OCI-LY1 (cell line): ENCODE measurements around the gene PPP1R27.

Source experiments
- H2AFZ ChIP-seq: fragments of 200-600 bp; sonication (generic), shearing (Covaris generic); 2 replicates; pipeline ENCODE4 v1.6.0; 2014; ENCODE audit warnings: antibody characterized with exemption, mild to moderate bottlenecking, low read length
- H3F3A ChIP-seq: fragments of 200-600 bp; sonication (generic), shearing (Covaris generic); 2 replicates; pipeline ENCODE4 v1.6.0; 2014; ENCODE audit warnings: mild to moderate bottlenecking, antibody characterized with exemption, low read length, moderate library complexity; ENCODE audit not compliant: insufficient read depth
- H3K27ac ChIP-seq: fragments of 200-600 bp; sonication (generic); 2 replicates; pipeline ENCODE4 v1.5.1; 2014; ENCODE audit warnings: low read length, mixed run types, mild to moderate bottlenecking, low read depth; ENCODE audit not compliant: poor library complexity, severe bottlenecking
- H3K27me3 ChIP-seq: fragments of 200-600 bp; sonication (generic); 2 replicates; pipeline ENCODE4 v1.6.0; 2014; ENCODE audit warnings: antibody characterized with exemption, mild to moderate bottlenecking, low read length, moderate library complexity; ENCODE audit not compliant: insufficient read depth
- H3K36me3 ChIP-seq: fragments of 200-600 bp; sonication (generic); 2 replicates; pipeline ENCODE4 v1.6.1; 2014; ENCODE audit warnings: mild to moderate bottlenecking, antibody characterized with exemption, low read length, moderate library complexity, mixed read lengths; ENCODE audit not compliant: insufficient read depth
- H3K4me1 ChIP-seq: fragments of 200-600 bp; sonication (generic); 2 replicates; pipeline ENCODE4 v1.5.1; 2014; ENCODE audit warnings: mild to moderate bottlenecking, low read length, moderate library complexity; ENCODE audit not compliant: insufficient read depth, severe bottlenecking
- H3K4me2 ChIP-seq: fragments of 200-600 bp; sonication (generic), shearing (Covaris generic); 2 replicates; pipeline ENCODE4 v1.6.1; 2014; ENCODE audit warnings: low read length
- H3K4me3 ChIP-seq: fragments of 200-600 bp; sonication (generic); 2 replicates; pipeline ENCODE4 v1.5.1; 2014; ENCODE audit warnings: low read length, low read depth, mild to moderate bottlenecking, mixed read lengths; ENCODE audit not compliant: poor library complexity, severe bottlenecking
- H3K79me2 ChIP-seq: fragments of 200-600 bp; shearing (Covaris generic); 2 replicates; pipeline ENCODE4 v1.6.1; 2016; ENCODE audit warnings: mixed run types, low read length, mixed read lengths; ENCODE audit not compliant: insufficient read depth
- H3K9ac ChIP-seq: fragments of 200-600 bp; sonication (generic), shearing (Covaris generic); 2 replicates; pipeline ENCODE4 v1.6.1; 2014; ENCODE audit warnings: mild to moderate bottlenecking, low read length, mixed read lengths
- H3K9me2 ChIP-seq: fragments of 200-600 bp; sonication (generic), shearing (Covaris generic); 2 replicates; pipeline ENCODE4 v1.6.1; 2014; ENCODE audit warnings: low read depth, mild to moderate bottlenecking, low read length, mixed read lengths
- H3K9me3 ChIP-seq: fragments of 200-600 bp; shearing (Covaris generic); 2 replicates; pipeline ENCODE4 v1.6.1; 2014; ENCODE audit warnings: low read length, mixed read lengths
- H4K20me1 ChIP-seq: fragments of 200-600 bp; sonication (generic), shearing (Covaris generic); 2 replicates; pipeline ENCODE4 v1.6.0; 2016; ENCODE audit warnings: mild to moderate bottlenecking, low read length; ENCODE audit not compliant: insufficient read depth
- CTCF ChIP-seq: fragments of 200-600 bp; sonication (generic), shearing (Covaris generic); IDR thresholded peaks from 2 replicates; pipeline ENCODE4 v1.5.1; 2017; ENCODE audit warnings: mild to moderate bottlenecking, antibody characterized with exemption, low read length, moderate library complexity, mixed read lengths
- EZH2 ChIP-seq: fragments of 200-600 bp; sonication (generic), shearing (Covaris generic); IDR thresholded peaks from 2 replicates; pipeline ENCODE4 v1.8.0; 2017; ENCODE audit warnings: borderline replicate concordance, mixed run types, mild to moderate bottlenecking, antibody characterized with exemption, low read length, moderate library complexity, mixed read lengths

The PPP1R27 gene

GRCh38 chr17:81806461-81807209 is 28.2 kb downstream of the PPP1R27 start:
- peaks cover 14% of the 10 kb centered on the region for H3K27me3 ChIP-seq
- H3K9ac ChIP-seq, result no peak overlapping the region
- TF ChIP-seq CTCF (no peak), EZH2 (no peak)
- no peaks in the 10 kb centered on the region for H3K4me1 ChIP-seq
- H3K9me3 ChIP-seq, result no peaks in the 10 kb centered on the region
- no peak overlapping the region for H3K27ac ChIP-seq
- no peak overlapping the region for H3K4me2 ChIP-seq
- no peak overlapping the region for H3K4me3 ChIP-seq
- H3K36me3 ChIP-seq, result no peaks in the 10 kb centered on the region
- H3F3A ChIP-seq, result no peaks in the 10 kb centered on the region
- H3K9me2 ChIP-seq, result no peaks in the 10 kb centered on the region
- H2AFZ ChIP-seq, result no peak overlapping the region
- H3K79me2 ChIP-seq, result no peaks in the 10 kb centered on the region
- H4K20me1 ChIP-seq, result no peaks in the 10 kb centered on the region

DNA sequence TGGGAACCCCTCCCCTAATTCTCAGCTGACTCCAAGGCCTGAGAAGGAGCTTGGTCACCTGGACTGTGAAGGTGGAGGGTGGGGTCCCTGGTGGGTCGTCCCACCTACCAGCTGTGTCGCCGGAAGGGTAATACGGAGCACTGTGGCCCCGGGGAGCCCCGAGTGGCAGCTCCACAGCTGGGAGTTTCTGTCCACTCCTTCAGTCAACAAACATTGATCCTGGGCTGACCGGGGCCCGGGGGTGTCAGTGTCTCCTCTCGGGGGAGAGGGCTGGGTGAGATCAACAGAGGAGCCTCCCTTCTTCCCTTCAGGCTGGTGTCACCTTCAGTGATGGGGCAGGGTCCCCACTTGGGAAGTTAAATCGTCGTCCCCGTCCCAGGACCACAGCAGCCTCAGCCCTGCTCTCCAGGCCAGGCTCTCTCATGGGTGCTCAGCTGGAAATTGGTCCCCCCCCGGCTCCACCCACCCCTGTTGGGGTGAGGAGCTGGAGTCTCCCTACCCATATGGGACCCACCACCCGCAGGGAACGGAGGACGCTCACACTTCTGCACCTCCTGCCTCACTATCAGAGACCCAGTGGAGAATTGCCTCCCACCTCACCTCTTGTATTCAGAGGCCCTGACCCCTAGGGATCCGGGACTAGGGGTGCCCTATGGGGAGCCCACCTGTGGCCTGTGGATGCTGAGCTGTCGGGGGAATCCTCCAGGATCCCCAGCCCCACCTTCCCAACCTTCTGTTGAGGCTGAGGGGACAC is 29.0 kb downstream of the PPP1R27 start:
- H3K27me3 ChIP-seq, result peaks cover 19% of the 10 kb centered on the region
- no peaks in the 10 kb centered on the region for H3F3A ChIP-seq
- no peaks in the 10 kb centered on the region for H4K20me1 ChIP-seq
- H3K79me2 ChIP-seq, result no peaks in the 10 kb centered on the region
- no peak overlapping the region for H3K4me2 ChIP-seq
- no peaks in the 10 kb centered on the region; the same call in 1 of the 2 replicates for H3K9me3 ChIP-seq
- H3K9ac ChIP-seq, result no peak overlapping the region
- H3K36me3 ChIP-seq, result no peaks in the 10 kb centered on the region
- H3K9me2 ChIP-seq, result no peaks in the 10 kb centered on the region
- H3K4me3 ChIP-seq, result no peak overlapping the region
- no peaks in the 10 kb centered on the region for H3K4me1 ChIP-seq
- no peak overlapping the region for H2AFZ ChIP-seq
- no peak overlapping the region for H3K27ac ChIP-seq
- TF ChIP-seq CTCF, result no peak
- TF ChIP-seq EZH2, result no peak

- Histone ChIP-seq H3K79me2 (no peaks in the 10 kb centered on the region), H4K20me1 (no peaks in the 10 kb centered on the region), H3K9me2 (no peaks in the 10 kb centered on the region), H3K4me2 (no peak overlapping the region), H3K9me3 (no peaks in the 10 kb centered on the region; the same call in 1 of the 2 replicates), H3K27me3 (peaks cover 28% of the 10 kb centered on the region), H2AFZ (no peak overlapping the region), H3K9ac (no peak overlapping the region), H3K27ac (no peak overlapping the region), H3K36me3 (no peaks in the 10 kb centered on the region), H3K4me3 (no peak overlapping the region), H3K4me1 (no peaks in the 10 kb centered on the region), H3F3A (no peaks in the 10 kb centered on the region)
- TF ChIP-seq CTCF (no peak), EZH2 (no peak)
Observed at GRCh38 chr17:81804559-81805399, 30.1 kb downstream of the PPP1R27 start.
